OCI-LY7 (cell line): ENCODE measurements around the gene ANO10.

Experiments used
- EZH2phosphoT487 ChIP-seq: fragments of 200-600 bp; sonication (generic); IDR thresholded peaks from 2 replicates; pipeline ENCODE4 v1.6.1; 2018; ENCODE audit warnings: low read depth, borderline replicate concordance, mild to moderate bottlenecking, mixed run types, antibody characterized with exemption, low read length, moderate library complexity, mixed read lengths
- TF ChIP-seq, protein P1 (sequence below): fragments of 200-600 bp; sonication (generic); conservative IDR thresholded peaks from 2 replicates; pipeline ENCODE4 v1.5.1; 2014; ENCODE audit warnings: mild to moderate bottlenecking, antibody characterized with exemption, low read length, moderate library complexity, mixed read lengths

- TF ChIP-seq, protein P1, sequence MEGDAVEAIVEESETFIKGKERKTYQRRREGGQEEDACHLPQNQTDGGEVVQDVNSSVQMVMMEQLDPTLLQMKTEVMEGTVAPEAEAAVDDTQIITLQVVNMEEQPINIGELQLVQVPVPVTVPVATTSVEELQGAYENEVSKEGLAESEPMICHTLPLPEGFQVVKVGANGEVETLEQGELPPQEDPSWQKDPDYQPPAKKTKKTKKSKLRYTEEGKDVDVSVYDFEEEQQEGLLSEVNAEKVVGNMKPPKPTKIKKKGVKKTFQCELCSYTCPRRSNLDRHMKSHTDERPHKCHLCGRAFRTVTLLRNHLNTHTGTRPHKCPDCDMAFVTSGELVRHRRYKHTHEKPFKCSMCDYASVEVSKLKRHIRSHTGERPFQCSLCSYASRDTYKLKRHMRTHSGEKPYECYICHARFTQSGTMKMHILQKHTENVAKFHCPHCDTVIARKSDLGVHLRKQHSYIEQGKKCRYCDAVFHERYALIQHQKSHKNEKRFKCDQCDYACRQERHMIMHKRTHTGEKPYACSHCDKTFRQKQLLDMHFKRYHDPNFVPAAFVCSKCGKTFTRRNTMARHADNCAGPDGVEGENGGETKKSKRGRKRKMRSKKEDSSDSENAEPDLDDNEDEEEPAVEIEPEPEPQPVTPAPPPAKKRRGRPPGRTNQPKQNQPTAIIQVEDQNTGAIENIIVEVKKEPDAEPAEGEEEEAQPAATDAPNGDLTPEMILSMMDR, result no peak
- no peak for TF ChIP-seq EZH2phosphoT487
Measured at GRCh38 chr3:43473244-43473643, 148.6 kb downstream of the ANO10 start.
